Fibroblast of upper back skin (primary cell): Measurements from ENCODE around the gene DNHD1.

Experiments
- DNase-seq: peaks from one replicate; pipeline ENCODE4 v3.0.0-alpha.2; 2013

Gene DNHD1

GRCh38 chr11:6565325-6565724, 68.2 kb downstream of the DNHD1 start:
- no peak for DNase-seq

DNA sequence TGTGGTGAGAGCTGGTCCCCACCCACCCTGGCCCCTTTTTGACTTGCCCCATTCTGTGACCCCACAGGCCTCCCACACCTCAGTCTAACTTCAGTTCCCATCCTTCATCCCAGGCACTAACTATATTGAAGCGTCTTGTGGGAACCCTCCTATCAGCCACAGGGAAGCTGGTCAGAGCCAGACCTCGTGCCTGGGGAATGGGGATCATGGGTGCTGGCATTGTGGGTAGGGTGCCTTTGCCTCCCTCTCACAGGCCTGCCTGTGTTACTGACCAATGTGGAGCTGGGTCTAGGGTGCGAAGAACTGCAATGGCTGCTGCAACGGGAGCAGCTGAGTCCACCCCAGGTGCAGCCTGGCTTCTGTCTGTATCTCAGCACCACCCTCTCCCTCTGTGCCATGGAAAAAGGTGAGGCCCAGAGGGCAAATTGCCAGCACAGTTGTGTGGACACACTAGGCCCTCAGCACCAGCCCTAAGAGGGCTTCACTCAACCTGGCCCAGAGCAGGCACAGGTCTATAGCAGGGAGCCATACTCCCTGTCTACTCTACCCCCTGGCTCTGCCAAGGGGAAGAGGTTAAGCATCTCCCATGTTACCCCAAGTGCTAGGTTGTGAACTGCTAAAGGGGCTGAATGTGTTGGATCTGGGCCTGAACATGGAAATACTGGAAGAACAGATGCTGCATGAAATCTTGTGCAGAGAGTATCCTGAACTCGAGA, 69.1 kb downstream of the DNHD1 start:
- DNase-seq, result no peak

GRCh38 chr11:6566704-6567370, 69.8 kb downstream of the DNHD1 start:
- DNase-seq, result no peak

DNA sequence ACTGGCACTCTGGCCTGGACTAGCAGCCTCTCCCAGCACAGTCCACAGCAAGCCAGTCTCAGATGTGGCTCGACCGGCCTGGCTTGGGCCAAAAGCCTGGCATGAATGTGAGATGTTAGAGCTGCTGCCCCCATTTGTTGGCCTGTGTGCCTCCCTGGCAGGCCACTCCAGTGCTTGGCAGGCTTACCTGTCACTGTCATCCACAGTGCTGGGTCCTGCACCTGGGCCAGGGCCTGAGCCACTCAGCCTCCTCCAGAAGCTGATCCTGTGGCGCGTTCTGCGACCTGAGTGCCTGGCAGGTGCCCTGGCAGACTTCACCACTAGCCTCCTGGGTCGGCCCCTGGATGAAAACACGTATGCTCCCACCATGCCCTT, 70.3 kb downstream of the DNHD1 start:
- DNase-seq, result no peak

DNA sequence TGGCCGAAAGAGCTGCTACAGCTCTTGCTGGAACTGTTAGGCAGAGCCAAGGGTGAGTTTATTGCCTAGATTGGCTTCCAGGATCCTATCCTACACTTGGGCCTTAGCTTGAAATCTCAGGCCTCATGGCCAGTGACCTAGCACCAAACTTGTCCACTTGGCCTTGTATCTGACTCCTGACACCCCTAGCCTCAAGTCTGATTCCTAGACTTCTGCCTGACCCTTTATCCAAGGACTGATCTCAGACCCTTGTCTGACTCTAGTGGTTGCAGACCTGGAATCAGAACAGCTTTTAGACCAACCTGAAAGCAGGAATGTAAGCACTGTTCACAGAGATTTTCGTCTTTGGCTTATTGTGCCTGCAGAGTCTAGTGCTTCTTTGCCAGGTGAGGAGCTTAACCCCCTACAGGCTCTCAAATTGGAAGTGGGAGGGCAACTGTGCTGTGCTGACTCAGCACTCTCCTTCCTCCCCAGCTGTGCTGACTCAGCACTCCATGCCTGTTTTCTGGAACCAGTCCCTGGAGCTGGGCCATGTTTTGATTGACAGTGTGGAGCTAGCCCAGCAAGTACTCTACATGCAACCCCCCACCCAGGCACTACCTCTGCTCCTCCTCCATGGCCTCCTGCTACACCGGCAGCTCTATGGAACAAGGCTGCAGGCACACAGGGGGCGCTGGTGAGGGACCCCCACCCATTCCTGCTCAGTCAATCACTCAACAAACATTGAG, 71.3 kb downstream of the DNHD1 start:
- peak; percentile 94 for DNase-seq

DNA sequence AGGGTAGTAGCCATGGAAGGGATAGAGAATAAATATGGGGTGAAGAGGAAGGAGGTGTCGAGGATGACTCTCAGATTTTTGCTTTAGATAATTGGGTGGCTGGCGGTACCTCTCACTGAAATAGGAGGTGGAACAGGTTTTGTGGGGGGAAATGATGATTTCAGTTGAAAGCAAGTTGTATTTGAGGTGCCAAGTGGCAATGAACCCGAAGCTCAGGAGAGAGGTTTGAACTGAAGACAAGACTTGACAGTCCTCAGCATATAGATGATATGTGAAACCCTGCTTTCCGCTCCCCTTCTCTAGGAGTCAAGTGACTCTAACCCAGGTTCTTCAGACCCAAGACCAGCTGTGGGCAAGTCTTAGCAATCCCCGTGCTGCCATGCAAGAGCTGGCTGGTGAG, 72.6 kb downstream of the DNHD1 start:
- no peak for DNase-seq

GRCh38 chr11:6570691-6571427, 73.8 kb downstream of the DNHD1 start:
- DNase-seq, result no peak

- no peak for DNase-seq
Observed at GRCh38 chr11:6571434-6572008, 74.4 kb downstream of the DNHD1 start.

GRCh38 chr11:6572215-6572614, 75.1 kb downstream of the DNHD1 start:
- peak; percentile 91 for DNase-seq

- no peak for DNase-seq
Observed at GRCh38 chr11:6574816-6575715, 78.0 kb downstream of the DNHD1 start.

DNA sequence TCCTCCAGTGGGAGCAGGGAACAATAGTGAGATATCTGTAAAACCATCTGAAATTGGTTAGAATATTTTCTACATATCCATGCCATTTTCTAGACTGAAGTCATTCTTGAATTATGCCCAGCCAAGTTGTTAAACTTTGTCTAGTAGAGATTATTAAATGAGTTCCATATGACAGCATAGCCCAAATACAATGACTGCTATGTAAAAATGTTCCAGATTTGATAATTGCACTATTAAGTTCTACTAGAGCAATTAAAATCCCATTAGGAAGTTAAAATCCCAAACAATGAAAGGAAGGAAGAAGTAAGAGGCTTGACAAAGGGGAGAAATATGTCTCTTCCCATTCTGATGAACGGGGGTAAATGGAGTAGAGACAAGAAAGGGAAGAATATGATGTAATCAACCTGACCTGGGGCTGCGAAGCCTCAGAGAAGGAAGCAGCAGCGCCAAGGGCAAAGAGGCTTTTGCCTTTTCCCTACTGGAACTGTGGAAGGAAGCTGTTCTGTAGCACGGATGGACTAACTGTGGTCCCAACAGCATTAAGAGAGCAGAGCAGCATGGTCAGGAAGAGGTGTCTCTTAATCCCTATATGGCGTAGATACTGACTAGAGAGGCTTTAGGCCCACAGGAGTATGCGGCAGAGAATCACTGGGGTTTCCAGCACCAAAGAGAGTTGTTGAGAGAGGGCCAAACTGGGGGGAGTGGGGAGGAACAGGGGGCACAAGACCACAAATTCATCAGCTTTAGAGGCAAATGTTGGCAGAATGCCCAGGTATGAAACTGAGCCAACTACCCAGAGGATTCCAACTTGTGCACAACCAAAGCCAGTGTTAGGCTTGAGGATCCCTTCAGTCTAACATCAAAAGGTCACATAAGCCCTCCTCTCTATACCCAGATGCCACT, 79.6 kb downstream of the DNHD1 start:
- DNase-seq, result peak; percentile 85

DNA sequence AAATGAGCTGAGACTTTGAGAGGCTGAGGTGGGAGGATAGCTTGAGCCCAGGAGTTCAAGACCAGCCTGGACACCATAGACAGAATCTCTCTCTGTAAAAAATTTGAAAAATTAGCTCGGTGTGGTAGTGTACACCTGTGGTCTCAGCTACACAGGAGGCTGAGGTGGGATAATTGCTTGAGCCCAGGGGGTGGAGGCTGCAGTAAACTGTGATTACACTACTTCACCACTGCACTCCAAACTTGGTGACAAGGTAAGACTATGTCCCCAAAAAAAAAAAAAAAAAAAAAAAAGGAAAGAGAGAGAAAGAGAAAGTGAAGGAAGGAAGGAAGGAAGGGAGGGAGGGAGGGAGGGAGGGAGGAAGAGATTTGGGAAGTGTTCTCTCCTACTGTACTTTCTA, 81.1 kb downstream of the DNHD1 start:
- no peak for DNase-seq

- no peak for DNase-seq
Observed at GRCh38 chr11:6579681-6580080, 82.6 kb downstream of the DNHD1 start.

- DNase-seq, result no peak
Observed at GRCh38 chr11:6583584-6583983, 86.5 kb downstream of the DNHD1 start.

- no peak for DNase-seq
Observed at GRCh38 chr11:6584528-6584927, 87.4 kb downstream of the DNHD1 start.

DNA sequence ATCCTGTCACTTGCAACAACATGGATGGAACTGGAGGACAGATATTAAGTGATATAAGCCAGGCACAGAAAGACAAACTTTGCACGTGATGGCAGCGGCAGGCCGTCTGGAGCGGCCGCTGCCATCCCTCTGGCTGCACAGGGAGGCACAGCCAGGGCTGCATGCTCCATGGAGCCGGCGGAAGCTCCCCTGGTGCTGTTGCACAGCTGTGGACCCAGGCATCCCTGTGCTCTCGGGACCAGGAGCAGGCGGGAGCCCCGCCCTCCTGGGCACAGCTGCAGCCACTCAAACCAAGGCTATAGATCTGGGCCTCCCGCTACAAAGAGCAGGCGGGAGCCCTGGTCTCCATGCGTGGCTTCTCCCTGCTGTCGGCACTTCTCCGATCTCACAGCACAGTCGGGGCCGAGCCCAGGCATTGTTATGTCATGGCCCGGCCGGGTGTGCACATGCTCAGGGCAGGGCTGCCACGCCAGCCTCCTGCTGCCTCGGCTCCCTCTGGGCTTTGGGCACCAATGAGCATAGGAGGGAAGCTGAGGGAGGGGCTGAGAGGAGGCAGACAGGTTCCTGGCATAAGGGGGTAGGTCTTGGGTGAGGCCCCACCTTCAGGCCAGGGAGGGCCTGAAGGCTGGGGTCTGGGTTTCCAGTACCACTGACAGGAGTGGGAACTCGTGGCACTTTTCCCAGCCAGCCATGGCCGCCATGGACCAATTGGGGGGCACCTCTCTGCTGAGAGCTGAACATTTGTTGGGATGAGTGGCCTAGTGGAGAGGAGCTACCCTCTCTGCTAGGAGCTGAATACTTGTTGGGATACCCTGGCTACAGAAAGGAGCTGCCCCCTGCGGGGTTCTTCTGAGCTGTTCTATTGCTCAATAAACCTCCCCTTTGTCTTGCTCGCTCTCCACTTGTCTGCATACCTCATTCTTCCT, 89.6 kb downstream of the DNHD1 start:
- no peak for DNase-seq

GRCh38 chr11:6587360-6587953, 90.4 kb downstream of the DNHD1 start:
- DNase-seq, result no peak

- DNase-seq, result no peak
Observed at GRCh38 chr11:6588018-6588417, 90.9 kb downstream of the DNHD1 start.

DNA sequence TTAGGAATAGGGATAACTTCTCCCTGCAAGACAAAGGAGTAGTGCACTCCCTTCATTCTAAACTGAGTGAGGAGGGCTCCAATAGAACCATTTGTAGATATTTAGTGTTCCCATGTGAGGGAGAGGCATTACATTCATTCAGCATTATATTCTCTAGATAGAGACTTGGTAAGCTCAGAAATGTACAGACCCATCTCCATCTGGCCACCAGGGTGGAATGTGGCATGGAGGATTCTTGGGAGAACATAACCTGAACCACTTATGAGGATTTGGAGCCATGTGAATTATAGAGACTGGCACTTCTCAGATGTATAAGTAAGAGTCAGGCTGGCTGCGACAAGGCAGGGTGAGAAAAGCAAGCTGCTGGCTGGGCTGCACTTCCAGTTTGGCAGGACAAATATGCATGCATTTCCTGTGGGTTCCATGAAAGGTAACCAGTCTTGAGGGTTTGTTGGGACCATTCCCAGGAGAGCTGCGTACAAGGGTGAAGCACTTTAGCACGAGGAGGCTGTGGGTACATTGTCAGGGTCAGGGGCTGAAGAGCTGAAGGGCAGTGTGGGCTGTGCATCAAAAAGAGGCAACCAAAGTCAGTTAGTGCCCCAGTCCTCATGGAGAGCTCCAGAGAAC, 97.2 kb downstream of the DNHD1 start:
- DNase-seq, result no peak
